ENCODE data around the gene ZNF891.

DNA sequence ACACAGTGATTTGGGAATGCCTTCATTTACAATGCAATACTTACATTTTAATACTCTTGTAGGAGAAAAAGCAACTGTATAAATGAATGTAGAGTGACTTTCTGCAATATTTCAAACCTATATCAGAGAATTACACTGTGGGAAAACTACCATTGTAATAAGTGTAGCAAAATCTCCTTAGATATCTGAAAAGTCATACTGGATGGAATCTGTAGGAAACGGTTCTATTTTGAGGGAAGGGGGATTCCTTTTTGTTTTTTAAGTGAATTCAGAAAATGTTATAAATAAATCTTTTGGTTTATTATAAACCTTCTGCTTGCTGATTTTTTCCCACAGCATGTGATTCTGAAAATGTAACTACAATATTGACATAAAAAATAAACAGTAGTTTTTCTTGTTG, 23.0 kb downstream of the ZNF891 start:
- TF ChIP-seq POLR2A (IDR thresholded peaks at IDR 0.05; ENCODE audit: extremely low read depth, insufficient read length) (no peak), MYC (IDR thresholded peaks at IDR 0.05; ENCODE audit: low read depth, low read length) (no peak)
- TF ChIP-seq, protein P1, sequence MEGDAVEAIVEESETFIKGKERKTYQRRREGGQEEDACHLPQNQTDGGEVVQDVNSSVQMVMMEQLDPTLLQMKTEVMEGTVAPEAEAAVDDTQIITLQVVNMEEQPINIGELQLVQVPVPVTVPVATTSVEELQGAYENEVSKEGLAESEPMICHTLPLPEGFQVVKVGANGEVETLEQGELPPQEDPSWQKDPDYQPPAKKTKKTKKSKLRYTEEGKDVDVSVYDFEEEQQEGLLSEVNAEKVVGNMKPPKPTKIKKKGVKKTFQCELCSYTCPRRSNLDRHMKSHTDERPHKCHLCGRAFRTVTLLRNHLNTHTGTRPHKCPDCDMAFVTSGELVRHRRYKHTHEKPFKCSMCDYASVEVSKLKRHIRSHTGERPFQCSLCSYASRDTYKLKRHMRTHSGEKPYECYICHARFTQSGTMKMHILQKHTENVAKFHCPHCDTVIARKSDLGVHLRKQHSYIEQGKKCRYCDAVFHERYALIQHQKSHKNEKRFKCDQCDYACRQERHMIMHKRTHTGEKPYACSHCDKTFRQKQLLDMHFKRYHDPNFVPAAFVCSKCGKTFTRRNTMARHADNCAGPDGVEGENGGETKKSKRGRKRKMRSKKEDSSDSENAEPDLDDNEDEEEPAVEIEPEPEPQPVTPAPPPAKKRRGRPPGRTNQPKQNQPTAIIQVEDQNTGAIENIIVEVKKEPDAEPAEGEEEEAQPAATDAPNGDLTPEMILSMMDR (IDR thresholded peaks at IDR 0.05; ENCODE audit: low read depth, low read length): no peak
- TF ChIP-seq, protein P2, sequence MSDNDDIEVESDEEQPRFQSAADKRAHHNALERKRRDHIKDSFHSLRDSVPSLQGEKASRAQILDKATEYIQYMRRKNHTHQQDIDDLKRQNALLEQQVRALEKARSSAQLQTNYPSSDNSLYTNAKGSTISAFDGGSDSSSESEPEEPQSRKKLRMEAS (IDR thresholded peaks at IDR 0.05; ENCODE audit: low read depth, low read length): no peak

Measured in NB4 (cell line).